Caco-2 (cell line): Measurements from ENCODE around the gene ZNF554. TPM values are rescaled to one million over a fixed set of nuclear protein-coding genes. Genes with fewer than 3 reads are reported as not detected.

Experiments
- BruUV-seq: library from RNA; stranded (reverse); fragments of 400-500 nt; replicated peaks from 2 replicates; lab custom pipeline; 2021; lab: Mats Ljungman, UMichigan
- CTCF ChIA-PET: fragments of 300-600 bp; sonication (Branson Sonifier 250); formaldehyde crosslinking; loops from one replicate; lab custom pipeline; 2022; ENCODE audit warnings: antibody characterized with exemption; lab: Charles Lee
- POLR2A ChIA-PET: fragments of 300-600 bp; sonication (Branson Sonifier 250); formaldehyde crosslinking; loops from one replicate; lab custom pipeline; 2022; ENCODE audit warnings: antibody characterized with exemption; lab: Charles Lee
- DNase-seq, 2 experiments: peaks; one replicate each; pipeline versions ENCODE4 v3.0.0 to v3.0.0-alpha.2; 2020 to 2022
- H3K27me3 ChIP-seq: replicated peaks from 2 replicates; pipeline ENCODE4 v1.6.0; 2011; ENCODE audit warnings: low read length; ENCODE audit not compliant: control insufficient read depth, insufficient read depth
- H3K36me3 ChIP-seq: 2 replicates; pipeline ENCODE4 v1.5.1; 2011; ENCODE audit warnings: low read length; ENCODE audit not compliant: control insufficient read depth, insufficient read depth
- H3K4me1 ChIP-seq: fragments of 250-450 bp; sonication (Bioruptor Pico); 2 replicates; pipeline ENCODE4 v1.5.1; 2020; ENCODE audit warnings: mild to moderate bottlenecking
- H3K4me3 ChIP-seq: 2 replicates; pipeline ENCODE4 v1.5.1; 2011; ENCODE audit warnings: low read depth, mild to moderate bottlenecking, control low read depth, low read length
- H3K9me3 ChIP-seq: fragments of 250-450 bp; sonication (Bioruptor Pico); 2 replicates; pipeline ENCODE4 v1.5.1; 2020; ENCODE audit warnings: mild to moderate bottlenecking, moderate library complexity
- H3K27ac Mint-ChIP-seq: one replicate; pipeline ENCODE4 v1.8.0; 2022; ENCODE audit warnings: mixed read lengths; ENCODE audit not compliant: unreplicated experiment
- H3K27me3 Mint-ChIP-seq: one replicate; pipeline ENCODE4 v1.8.0; 2022; ENCODE audit warnings: mixed read lengths; ENCODE audit not compliant: insufficient read depth, unreplicated experiment
- H3K36me3 Mint-ChIP-seq: one replicate; pipeline ENCODE4 v1.8.0; 2022; ENCODE audit warnings: mild to moderate bottlenecking, mixed read lengths; ENCODE audit not compliant: insufficient read depth, unreplicated experiment
- H3K4me1 Mint-ChIP-seq: one replicate; pipeline ENCODE4 v1.8.0; 2022; ENCODE audit warnings: low read depth, mixed read lengths; ENCODE audit not compliant: unreplicated experiment
- H3K4me3 Mint-ChIP-seq: one replicate; pipeline ENCODE4 v1.8.0; 2022; ENCODE audit warnings: mild to moderate bottlenecking, moderate library complexity, mixed read lengths; ENCODE audit not compliant: unreplicated experiment
- H3K9me3 Mint-ChIP-seq: one replicate; pipeline ENCODE4 v1.8.0; 2022; ENCODE audit warnings: mixed read lengths; ENCODE audit not compliant: unreplicated experiment
- CTCF ChIP-seq, 2 experiments: fragments of 200-600 bp in 1 of 2; IDR thresholded peaks; 1 replicate in 1 of 2; 2 replicates in 1 of 2; pipeline versions ENCODE4 v1.5.1 to v1.8.0; 2011 to 2022; ENCODE audit warnings: antibody characterized with exemption in 1 of 2, control low read depth in 1 of 2, inconsistent platforms in 1 of 2, low read depth in 1 of 2, low read length in 1 of 2, mild to moderate bottlenecking in 1 of 2, moderate library complexity in 1 of 2; ENCODE audit not compliant: insufficient read depth in 1 of 2, severe bottlenecking in 1 of 2, unreplicated experiment in 1 of 2
- intact Hi-C: fragments of 100-400 bp; cut with micrococcal nuclease; formaldehyde crosslinking; loops from one replicate; pipeline ENCODE4 v1.10.0; 2022; ENCODE audit not compliant: unreplicated experiment
- total RNA-seq: library from RNA; stranded (reverse); gene quantifications from 2 replicates; pipeline ENCODE4 v1.2.3, GENCODE V29; 2022

Gene ZNF554
- total RNA-seq, 1 experiment from 2014 or later = 3.7 TPM

- H3K9me3 ChIP-seq = no peaks in the 10 kb centered on the region
- POLR2A ChIA-PET = interaction anchor here (0.6 kb wide), 1 partner anchor 1177 kb away, joined by 13 read pairs; no protein-coding TSS in a partner anchor
- BruUV-seq = no TSS peak
- Mint-ChIP-seq H3K27me3 (no peaks in the 10 kb centered on the region), H3K9me3 (no peaks in the 10 kb centered on the region), H3K36me3 (peaks cover 41% of the 10 kb centered on the region), H3K4me3 (no peak overlapping the region), H3K4me1 (no peaks in the 10 kb centered on the region), H3K27ac (no peak overlapping the region)
- H3K36me3 ChIP-seq = 0 out of 2 replicates have a peak, but pooled peaks cover 1% of the 10 kb centered on the region
- H3K4me3 ChIP-seq = no peak overlapping the region
- no peak for DNase-seq
- peaks cover 28% of the 10 kb centered on the region for H3K4me1 ChIP-seq
- intact Hi-C loops = no loop called here
- no peaks in the 10 kb centered on the region for H3K27me3 ChIP-seq
- TF ChIP-seq CTCF (IDR thresholded peaks at IDR 0.05; ENCODE audit: insufficient read depth in 1 of 2, low read depth in 1 of 2, low read length in 1 of 2, severe bottlenecking in 1 of 2, unreplicated experiment in 1 of 2) = no peak
- CTCF ChIA-PET = interaction anchor here (1.0 kb wide), 1 partner anchor 25 kb away, joined by 3 read pairs; the partner anchor contains the start of gene THOP1
Observed at GRCh38 chr19:2810141-2811091, 9.3 kb upstream of the ZNF554 start.

- no peak overlapping the region for H3K27ac Mint-ChIP-seq
- BruUV-seq = no TSS peak
- TF ChIP-seq CTCF (IDR thresholded peaks at IDR 0.05; ENCODE audit: insufficient read depth in 1 of 2, low read depth in 1 of 2, low read length in 1 of 2, severe bottlenecking in 1 of 2, unreplicated experiment in 1 of 2) = no peak
- H3K9me3 ChIP-seq = no peaks in the 10 kb centered on the region
- intact Hi-C loops = no loop called here
- ChIA-PET CTCF (interaction anchor here (1.0 kb wide), 1 partner anchor 26 kb away, joined by 3 read pairs; the partner anchor contains the start of gene THOP1), POLR2A (interaction anchor here (0.6 kb wide), 1 partner anchor 1176 kb away, joined by 13 read pairs; no protein-coding TSS in a partner anchor)
- H3K27me3 Mint-ChIP-seq = no peaks in the 10 kb centered on the region
- H3K4me1 ChIP-seq = peaks cover 28% of the 10 kb centered on the region
- no peaks in the 10 kb centered on the region for H3K9me3 Mint-ChIP-seq
- no peaks in the 10 kb centered on the region for H3K4me1 Mint-ChIP-seq
- peaks cover 46% of the 10 kb centered on the region for H3K36me3 Mint-ChIP-seq
- H3K4me3 ChIP-seq = no peak overlapping the region
- no peak overlapping the region for H3K4me3 Mint-ChIP-seq
- H3K27me3 ChIP-seq = no peaks in the 10 kb centered on the region
- 0 out of 2 replicates have a peak, but pooled peaks cover 1% of the 10 kb centered on the region for H3K36me3 ChIP-seq
- DNase-seq = peak; percentile 43 to 52
Observed at GRCh38 chr19:2811221-2811722, 8.4 kb upstream of the ZNF554 start.

- H3K36me3 Mint-ChIP-seq = peaks cover 50% of the 10 kb centered on the region
- Histone ChIP-seq H3K9me3 (no peaks in the 10 kb centered on the region), H3K4me3 (no peak overlapping the region), H3K4me1 (peaks cover 28% of the 10 kb centered on the region), H3K27me3 (no peaks in the 10 kb centered on the region), H3K36me3 (0 out of 2 replicates have a peak, but pooled peaks cover 1% of the 10 kb centered on the region)
- no peaks in the 10 kb centered on the region for H3K27me3 Mint-ChIP-seq
- no peaks in the 10 kb centered on the region for H3K9me3 Mint-ChIP-seq
- POLR2A ChIA-PET = no interaction called here
- no peak overlapping the region for H3K27ac Mint-ChIP-seq
- H3K4me3 Mint-ChIP-seq = no peak overlapping the region
- no peaks in the 10 kb centered on the region for H3K4me1 Mint-ChIP-seq
- CTCF ChIA-PET = interaction anchor here (1.0 kb wide), 1 partner anchor 26 kb away, joined by 3 read pairs; the partner anchor contains the start of gene THOP1
- intact Hi-C loops = no loop called here
- TF ChIP-seq CTCF (IDR thresholded peaks at IDR 0.05; ENCODE audit: insufficient read depth in 1 of 2, low read depth in 1 of 2, low read length in 1 of 2, severe bottlenecking in 1 of 2, unreplicated experiment in 1 of 2) = no peak
- no TSS peak for BruUV-seq
- DNase-seq = no peak
Observed at GRCh38 chr19:2811735-2812413, 7.8 kb upstream of the ZNF554 start.
